Stomach smooth muscle (tissue), 2 donors: ENCODE results near the gene RAB11FIP5.
A peak's percentile ranks its signal among the peaks of the same experiment; 100 is the strongest.

ENCODE experiments used
- H3K27ac ChIP-seq: one replicate; pipeline ENCODE4 v1.7.0; 2013; ENCODE audit warnings: mild to moderate bottlenecking, low read length, inconsistent platforms
- H3K27me3 ChIP-seq, 2 donors: one replicate each; pipeline ENCODE4 v1.7.0; 2013; ENCODE audit warnings: low read length in 2 of 2; ENCODE audit not compliant: insufficient read depth in 2 of 2, control insufficient read depth in 1 of 2
- H3K36me3 ChIP-seq, 2 donors: one replicate each; pipeline ENCODE4 v1.7.0; 2013; ENCODE audit warnings: low read length in 2 of 2; ENCODE audit not compliant: control insufficient read depth in 2 of 2, insufficient read depth in 2 of 2
- H3K4me1 ChIP-seq: one replicate; pipeline ENCODE4 v1.7.0; 2013; ENCODE audit warnings: low read length; ENCODE audit not compliant: control insufficient read depth, insufficient read depth
- H3K4me3 ChIP-seq, 2 donors: one replicate each; pipeline ENCODE4 v1.7.0; 2013; ENCODE audit warnings: low read length in 2 of 2
- H3K9ac ChIP-seq, 2 donors: one replicate each; pipeline ENCODE4 v1.7.0; 2013; ENCODE audit warnings: low read length in 2 of 2, mild to moderate bottlenecking in 1 of 2
- H3K9me3 ChIP-seq, 2 donors: one replicate each; pipeline ENCODE4 v1.7.0; 2013; ENCODE audit warnings: low read length in 2 of 2; ENCODE audit not compliant: control insufficient read depth in 2 of 2
- donor health status: healthy.
- donor health status: Pancreatic carcinoma.

The RAB11FIP5 gene

DNA sequence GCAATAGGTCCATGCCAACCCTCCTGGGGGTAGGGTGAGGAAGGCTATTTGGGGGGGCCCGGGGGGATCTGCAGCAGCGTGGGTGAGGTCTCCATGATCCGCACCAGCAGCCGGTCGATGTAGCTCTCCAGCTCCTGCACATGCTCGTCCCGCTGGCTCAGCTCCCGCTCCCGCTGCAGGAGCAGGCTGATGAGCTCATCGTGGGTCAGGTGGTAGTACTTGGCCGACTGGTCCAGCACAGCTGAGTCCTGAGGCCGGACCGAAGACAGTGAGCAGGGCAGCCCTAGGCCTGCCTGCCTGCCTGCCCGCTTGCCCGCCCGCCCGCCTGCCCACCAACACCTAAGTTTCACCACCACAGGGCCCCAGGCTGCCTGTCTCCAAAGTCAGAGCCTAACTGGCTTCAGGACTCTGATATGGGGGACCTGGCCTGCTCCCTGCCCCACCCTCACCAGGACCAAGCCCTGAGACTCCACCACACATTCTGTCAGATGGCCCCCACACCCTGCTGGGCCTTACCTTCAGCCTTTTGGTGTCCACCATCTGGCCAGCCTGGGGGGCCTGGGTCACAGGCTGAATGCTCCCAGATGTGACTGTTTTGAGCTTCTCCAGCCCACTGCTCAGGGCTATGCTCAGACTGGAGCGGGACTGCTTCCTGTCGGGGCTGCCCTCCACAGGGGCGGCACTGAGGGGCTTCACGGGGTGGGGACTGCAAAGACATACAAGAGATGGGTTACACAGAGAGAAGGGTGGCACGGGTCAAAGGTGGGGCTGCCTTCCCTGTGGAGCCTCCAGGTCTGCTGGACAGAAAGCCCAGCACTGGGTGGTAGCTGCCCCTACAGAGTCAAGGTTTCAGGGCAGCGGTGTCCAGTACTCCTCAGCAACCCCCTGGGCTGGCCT lies 37.0 kb downstream of the RAB11FIP5 start:
- H3K4me1 ChIP-seq, result peaks cover 11% of the 10 kb centered on the region
- no peak overlapping the region for H3K9ac ChIP-seq
- no peak overlapping the region for H3K4me3 ChIP-seq
- H3K27me3 ChIP-seq, result no peaks in the 10 kb centered on the region
- H3K9me3 ChIP-seq, result no peaks in the 10 kb centered on the region
- H3K27ac ChIP-seq, result no peak overlapping the region
- H3K36me3 ChIP-seq, result peaks cover 0 to 11% of the 10 kb centered on the region in 2 donors

- no peak overlapping the region for H3K9ac ChIP-seq
These were observed 38.4 kb downstream of the RAB11FIP5 start for GRCh38 chr2:73074110-73075069.

GRCh38 chr2:73072416-73072815 lies 40.3 kb downstream of the RAB11FIP5 start:
- peaks cover 0 to 4% of the 10 kb centered on the region in 2 donors for H3K36me3 ChIP-seq
- peaks cover 28% of the 10 kb centered on the region for H3K4me1 ChIP-seq
- peak overlapping the region; percentile 93 to 94 for H3K4me3 ChIP-seq
- H3K27ac ChIP-seq, result peak overlapping the region; percentile 90
- peak overlapping the region; percentile 78 to 82 for H3K9ac ChIP-seq
- no peaks in the 10 kb centered on the region for H3K9me3 ChIP-seq
- H3K27me3 ChIP-seq, result no peaks in the 10 kb centered on the region

More at GRCh38 chr2:73074110-73075069, 38.4 kb downstream of the RAB11FIP5 start:
- Histone ChIP-seq H3K9me3 (no peaks in the 10 kb centered on the region), H3K36me3 (peaks cover 0 to 8% of the 10 kb centered on the region in 2 donors), H3K4me1 (peaks cover 21% of the 10 kb centered on the region), H3K27me3 (no peaks in the 10 kb centered on the region), H3K27ac (no peak overlapping the region), H3K4me3 (no peak overlapping the region)

DNA sequence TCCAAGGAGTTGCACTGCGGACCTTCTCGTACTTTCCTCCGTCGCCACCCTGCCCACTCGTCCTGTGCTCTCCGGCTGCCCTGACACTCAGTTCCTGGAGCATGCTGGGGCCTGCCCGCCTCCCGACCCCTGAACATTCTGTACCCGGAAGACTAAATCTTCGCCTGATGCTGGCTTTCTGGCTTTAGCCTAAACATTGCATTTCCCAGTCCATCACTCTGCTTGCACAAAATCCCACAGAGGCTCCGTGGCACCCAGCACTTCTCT lies 40.7 kb downstream of the RAB11FIP5 start:
- Histone ChIP-seq H3K9ac (peak overlapping the region; percentile 78 to 82), H3K9me3 (no peaks in the 10 kb centered on the region), H3K27ac (peak overlapping the region; percentile 90), H3K4me3 (peak overlapping the region; percentile 93 to 94), H3K36me3 (peaks cover 0 to 4% of the 10 kb centered on the region in 2 donors), H3K27me3 (no peaks in the 10 kb centered on the region), H3K4me1 (peaks cover 28% of the 10 kb centered on the region)

DNA sequence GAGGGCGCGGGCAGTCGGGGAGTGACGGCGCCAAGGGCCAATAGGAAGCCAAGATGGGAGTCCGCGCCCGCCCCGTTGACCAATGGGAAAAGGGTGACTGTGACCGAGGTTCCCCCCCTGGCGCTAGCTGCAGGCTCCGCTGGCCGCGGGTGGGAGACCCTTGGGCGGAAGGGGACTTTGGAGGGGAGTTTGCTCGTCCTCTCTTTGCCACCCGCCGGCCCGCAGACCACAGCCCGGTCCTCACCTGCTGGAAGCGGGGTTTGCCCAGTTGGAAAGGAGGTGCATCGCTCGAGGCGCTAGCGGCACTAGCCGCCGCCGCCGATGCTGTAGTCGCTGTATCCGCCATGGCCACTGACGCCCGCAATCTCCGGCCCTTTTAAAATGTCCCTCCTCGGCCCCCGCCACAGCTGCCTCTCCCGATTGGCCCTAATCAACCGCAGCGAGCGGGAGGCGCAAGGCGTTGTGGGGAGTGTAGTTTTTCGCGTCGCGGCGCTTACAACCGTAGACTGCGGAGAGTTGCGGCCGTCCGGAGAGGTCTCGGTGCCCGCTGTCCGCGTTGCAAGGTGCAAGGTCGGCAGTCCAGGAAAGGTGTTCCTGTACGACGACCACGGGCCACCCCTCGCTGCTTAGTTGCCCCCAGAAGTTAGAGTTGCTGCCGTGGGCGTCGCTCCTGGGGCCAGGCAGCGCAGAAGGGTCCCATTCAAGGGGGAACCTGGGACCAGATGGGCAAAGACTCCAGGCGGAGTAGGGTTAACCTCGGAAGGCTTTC lies 41.2 kb downstream of the RAB11FIP5 start, which contains the start of gene SFXN5:
Gene SFXN5, minus strand, starts transcription at position 353 of the 769 bp plus-strand sequence. Its CDS starts 7 bp downstream, at position 346.
- Histone ChIP-seq H3K4me1 (peaks cover 28% of the 10 kb centered on the region), H3K9ac (peak within 1 kb of the TSS; percentile 78 to 82), H3K27me3 (no peaks in the 10 kb centered on the region), H3K36me3 (peaks cover 0 to 4% of the 10 kb centered on the region in 2 donors), H3K9me3 (no peaks in the 10 kb centered on the region), H3K4me3 (peak within 1 kb of the TSS; percentile 93 to 94), H3K27ac (peak within 1 kb of the TSS; percentile 90)

DNA sequence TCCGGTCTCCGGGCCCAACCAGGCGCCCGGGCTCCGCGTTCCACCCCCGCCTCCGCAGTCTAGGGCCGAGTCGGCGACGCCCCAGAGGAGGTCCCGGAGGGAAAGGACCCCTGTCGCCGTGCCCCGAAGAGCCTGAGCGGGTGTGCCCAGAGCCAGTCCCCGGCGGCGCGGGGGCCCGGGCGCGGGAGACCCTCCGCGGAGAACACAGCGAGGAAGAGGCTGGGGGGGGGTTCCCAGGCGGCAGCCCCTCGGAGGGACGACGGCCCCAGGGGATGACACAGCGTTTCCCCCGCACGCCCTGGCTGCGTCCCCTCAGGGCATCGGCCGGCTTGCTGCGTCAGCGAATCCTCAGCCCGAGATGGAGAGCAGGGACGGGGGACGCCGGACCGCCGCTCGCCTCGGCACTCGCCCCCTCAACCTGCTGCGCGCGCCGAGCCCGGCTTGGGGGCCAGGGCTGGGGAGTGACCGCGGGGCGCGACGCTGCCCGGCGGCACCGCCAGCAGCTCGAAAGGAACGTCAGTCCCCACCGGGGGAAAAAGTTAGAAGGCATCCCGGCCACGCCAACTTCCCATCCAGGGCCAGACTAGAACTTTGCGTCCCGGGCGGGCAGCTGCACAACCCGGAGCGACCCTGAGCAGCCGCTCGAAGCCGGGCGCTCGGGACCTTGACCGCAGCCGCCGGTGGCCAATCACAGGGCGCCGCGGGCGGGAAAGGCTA lies 41.9 kb downstream of the RAB11FIP5 start:
- Histone ChIP-seq H3K27me3 (no peaks in the 10 kb centered on the region), H3K27ac (peak overlapping the region; percentile 90), H3K4me1 (peaks cover 26% of the 10 kb centered on the region), H3K4me3 (peak overlapping the region; percentile 93 to 94), H3K9me3 (no peaks in the 10 kb centered on the region), H3K9ac (peak overlapping the region; percentile 75 to 82), H3K36me3 (peaks cover 0 to 4% of the 10 kb centered on the region in 2 donors)

DNA sequence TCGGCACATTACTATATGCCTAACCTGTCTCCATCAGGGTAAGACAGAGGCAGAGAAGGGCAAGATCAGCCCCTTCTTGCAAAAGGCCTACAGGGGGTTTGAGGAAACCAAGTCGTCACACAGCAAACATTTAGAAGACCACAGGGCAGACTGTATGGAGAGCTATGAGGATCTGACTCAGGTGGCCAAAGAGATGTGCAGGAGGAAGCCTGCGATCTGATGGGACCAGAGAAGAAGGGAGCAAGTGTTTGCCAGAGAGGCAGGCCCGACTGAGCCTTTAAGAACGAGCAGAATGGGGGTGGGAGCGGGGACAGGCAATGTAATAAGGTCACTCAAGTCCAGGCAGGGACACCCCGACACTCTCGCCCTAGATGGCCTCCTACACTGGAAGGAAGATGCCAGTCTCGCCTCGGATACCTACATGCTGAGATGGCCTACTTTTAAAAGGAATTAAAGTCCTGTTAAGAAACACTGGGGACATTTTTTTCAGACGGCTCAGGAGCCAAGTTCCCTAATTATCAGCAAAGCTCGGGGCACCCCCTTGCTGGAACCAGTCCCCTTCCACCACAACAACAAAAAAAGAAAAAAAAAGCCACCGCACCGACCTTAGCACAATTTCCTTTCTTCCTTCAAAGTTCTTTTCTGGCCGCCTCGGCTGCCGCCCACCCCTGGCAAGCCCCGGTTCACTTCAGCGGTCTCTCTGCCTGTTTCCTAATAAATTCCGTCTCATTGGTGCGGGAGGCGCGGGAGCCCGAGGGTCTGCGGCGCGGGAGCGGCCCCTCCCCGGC lies 42.7 kb downstream of the RAB11FIP5 start:
- peak overlapping the region; percentile 93 to 94 for H3K4me3 ChIP-seq
- H3K9me3 ChIP-seq, result no peaks in the 10 kb centered on the region
- peaks cover 25% of the 10 kb centered on the region for H3K4me1 ChIP-seq
- peak overlapping the region; percentile 75 to 82 for H3K9ac ChIP-seq
- peaks cover 0 to under 1% of the 10 kb centered on the region in 2 donors for H3K36me3 ChIP-seq
- H3K27me3 ChIP-seq, result no peaks in the 10 kb centered on the region
- H3K27ac ChIP-seq, result no peak overlapping the region

- Histone ChIP-seq H3K4me1 (peaks cover 25% of the 10 kb centered on the region), H3K9ac (peak overlapping the region in 1 of 2 donors; percentile 82), H3K4me3 (peak overlapping the region; percentile 93 to 94), H3K36me3 (no peaks in the 10 kb centered on the region), H3K27me3 (no peaks in the 10 kb centered on the region), H3K27ac (no peak overlapping the region), H3K9me3 (no peaks in the 10 kb centered on the region)
These were observed 43.5 kb downstream of the RAB11FIP5 start for GRCh38 chr2:73069041-73069854.

DNA sequence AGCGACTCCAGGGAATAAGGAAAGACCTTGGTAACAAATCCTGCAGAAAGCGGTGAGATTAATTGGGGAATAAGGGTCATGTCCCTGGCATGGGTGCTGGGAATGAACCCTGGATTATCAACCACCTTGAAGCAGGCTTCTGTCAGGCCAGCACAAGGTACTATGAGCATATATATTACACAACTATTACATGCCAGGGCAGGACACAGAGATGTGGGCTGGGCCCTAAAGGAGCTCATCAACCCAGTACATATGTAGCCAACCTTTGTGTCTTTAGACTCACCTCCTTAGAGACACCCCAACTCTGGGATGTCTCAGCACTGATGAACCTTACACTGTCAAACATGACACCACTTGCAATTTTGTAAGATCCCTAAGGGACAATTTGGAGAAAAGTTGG lies 44.6 kb downstream of the RAB11FIP5 start:
- Histone ChIP-seq H3K4me1 (peaks cover 25% of the 10 kb centered on the region), H3K27ac (no peak overlapping the region), H3K9me3 (no peaks in the 10 kb centered on the region), H3K27me3 (no peaks in the 10 kb centered on the region), H3K36me3 (no peaks in the 10 kb centered on the region), H3K9ac (no peak overlapping the region), H3K4me3 (no peak overlapping the region)
